Activated CD8-positive, alpha-beta memory T cell treated with anti-CD3 and anti-CD28 coated beads, Interleukin-2, amount 50 U/mL, for 1 hour (primary cell): ENCODE results near the gene CREB1.
A peak's percentile ranks its signal among the peaks of the same experiment; 100 is the strongest.
"Not testable (repeated sequence)": the region's sequence is repeated elsewhere in the genome, so short reads cannot be mapped to it uniquely, and the experiment has no call there.

Experiments used
- DNase-seq: peaks from one replicate; pipeline ENCODE4 v3.0.0-alpha.2; 2020; ENCODE audit errors: extremely low read depth

The CREB1 gene

DNA sequence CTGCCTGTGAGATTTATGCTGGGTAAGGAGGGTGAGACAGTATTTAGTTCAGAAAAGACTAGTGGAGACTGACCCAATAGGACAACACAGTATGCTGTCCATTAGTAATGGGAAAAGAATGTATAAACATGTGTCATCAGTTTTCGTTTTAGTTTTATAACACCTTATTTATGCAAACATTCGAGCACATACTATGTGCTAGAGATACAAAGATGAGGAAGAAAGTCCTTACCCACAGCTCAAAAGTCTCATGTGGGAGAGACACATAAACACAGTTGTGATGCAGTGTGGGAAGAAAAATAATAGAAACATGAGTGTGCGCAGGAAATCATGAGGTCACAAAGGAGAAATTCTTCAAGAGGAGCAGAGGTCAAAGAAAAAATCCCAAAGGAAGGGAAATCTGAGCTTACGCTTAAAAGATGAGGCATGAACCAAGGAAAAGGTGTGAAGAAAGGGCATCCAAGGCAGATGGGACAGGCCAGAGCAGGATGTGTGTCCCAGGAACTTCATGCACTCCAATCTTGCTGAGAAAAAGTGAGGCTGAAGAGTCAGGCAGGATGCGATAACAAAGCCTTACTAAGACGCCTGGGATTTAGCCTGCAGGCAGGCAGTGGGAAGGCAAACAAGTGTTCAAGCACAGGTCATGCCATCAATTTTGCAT is 87.4 kb downstream of the CREB1 start:
- DNase-seq, result no peak

DNA sequence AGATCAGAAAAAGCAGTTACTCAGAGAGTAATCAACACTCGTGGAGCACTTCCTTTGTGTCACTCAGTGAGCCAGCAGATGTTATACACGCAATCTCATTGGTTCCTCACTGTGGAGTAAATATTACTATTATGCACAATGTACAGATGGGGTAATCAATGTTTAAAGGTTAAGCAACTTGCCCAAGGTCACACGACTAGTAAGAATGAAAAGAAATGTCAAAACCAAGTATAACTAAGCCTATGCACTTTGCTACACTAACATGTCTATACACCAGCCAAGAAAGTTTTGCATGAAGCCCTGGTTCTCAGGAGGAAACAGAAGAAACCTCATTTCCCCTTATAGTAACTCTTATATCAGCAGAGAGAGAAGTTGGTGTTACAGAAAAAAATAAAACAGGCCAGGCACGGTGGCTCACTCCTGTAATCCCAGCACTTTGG is 90.0 kb downstream of the CREB1 start:
- no peak for DNase-seq

DNA sequence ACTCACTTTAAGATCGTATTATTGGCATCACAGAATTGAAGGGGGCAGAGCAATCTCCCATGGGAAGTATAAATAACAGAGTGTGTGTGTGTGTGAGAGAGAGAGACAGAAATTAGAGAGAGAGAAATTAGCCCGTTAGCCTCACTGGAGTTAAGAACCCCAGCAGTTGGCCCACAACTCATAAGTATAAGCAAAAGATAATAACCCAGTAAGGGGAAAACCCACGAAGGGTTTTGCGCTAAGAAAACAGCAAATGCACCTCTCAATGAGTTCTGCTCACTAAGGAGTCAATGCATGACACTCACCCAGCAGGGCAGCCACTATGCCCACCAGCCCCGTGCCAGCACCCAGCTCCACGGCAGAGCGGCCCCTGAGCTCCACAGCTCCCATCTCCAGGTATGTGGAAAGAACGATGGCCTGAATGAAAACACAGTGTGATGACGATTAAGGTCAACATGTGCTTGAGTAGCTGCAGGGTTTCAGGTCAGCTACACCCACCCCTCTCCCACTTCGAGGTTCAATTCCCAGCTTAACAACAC is 91.8 kb downstream of the CREB1 start:
- DNase-seq, result no peak

DNA sequence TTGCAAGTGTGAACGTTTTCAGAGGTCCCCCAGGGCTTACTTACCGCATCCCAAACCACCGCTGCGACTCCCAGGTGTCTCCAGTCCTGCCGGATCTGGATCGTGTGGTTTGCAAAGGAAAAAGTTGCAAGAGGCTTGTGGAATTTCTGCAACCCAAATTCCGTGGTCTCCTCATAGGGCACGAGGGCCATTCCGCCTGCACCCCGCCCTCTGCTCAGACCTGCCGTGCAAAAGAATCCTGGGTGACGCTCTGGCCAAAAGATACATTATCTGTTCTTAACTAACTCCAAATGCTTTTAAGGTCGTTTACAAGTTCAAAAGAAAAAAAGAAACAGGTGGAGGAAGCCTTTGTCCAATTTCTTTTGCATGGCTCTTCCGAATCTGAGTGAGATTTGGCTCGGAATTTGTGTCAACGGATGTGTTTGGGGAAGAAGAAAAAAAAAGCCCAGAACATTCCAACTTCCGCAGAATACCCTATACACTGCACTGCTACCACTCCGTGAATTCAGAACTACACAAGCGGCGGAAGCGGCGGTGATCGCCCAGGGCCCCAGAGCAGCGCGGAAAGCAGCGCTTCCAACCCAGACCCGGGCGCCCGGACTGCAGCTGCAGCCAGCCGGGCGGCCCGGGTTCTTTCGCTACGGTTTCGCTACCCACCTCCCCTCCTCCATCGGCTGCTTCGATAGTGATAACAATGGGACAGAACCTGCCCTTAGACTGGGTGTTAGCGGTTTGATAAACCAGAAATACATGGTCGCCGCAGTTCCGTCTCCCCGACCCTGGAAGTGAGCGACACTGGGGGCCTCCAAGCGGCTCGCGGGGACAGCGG is 94.6 kb downstream of the CREB1 start:
- no peak for DNase-seq

DNA sequence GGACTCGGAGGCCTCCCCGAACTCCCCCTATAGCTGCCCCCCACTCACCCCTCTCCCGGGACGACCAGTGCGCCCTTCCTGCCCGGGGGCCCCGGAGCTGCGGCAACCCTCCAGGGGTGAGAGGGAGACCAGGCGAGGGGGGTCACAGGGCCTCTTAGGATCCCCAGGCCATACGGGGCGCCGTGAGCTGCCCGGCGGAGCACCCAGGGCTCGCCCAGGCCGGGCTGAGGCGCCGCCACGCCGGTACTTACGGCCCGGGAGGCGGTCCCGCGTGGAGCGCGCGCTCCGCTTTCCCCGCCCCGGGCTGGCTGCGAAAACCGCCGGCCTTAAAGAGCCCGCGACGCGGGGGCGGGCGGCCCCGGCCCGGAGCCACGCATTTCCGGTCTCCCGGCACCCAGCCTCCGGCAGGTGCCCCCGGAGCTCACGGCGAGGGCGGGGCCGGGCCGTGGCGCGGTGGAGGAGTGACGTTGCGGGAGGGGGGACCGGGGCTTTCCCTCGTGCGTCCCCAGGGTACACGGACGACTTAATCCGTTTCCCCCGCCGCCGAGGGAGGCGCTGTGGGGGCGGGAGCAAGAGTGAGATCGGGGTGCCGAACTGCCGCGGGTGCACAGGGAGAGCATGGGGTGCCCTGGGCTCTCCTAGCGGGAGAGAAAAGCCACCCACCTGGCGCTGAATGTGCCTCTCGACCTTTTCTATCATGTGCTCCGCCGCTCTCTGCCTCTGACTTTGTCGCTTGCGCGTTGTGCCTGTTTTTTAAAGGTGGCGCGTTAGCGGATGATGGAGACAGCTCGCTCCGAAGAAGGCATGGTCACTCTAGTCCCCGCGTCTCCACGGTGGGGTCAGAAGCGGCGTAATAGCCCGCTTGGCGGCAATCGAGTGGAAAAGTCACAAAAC is 95.5 kb downstream of the CREB1 start, which contains the start of gene METTL21A:
TSS of gene METTL21A (minus strand) at position 381 of the 894 bp plus-strand sequence. CDS start 1,019 bp downstream, outside the sequence.
- DNase-seq, result peak; percentile 88

DNA sequence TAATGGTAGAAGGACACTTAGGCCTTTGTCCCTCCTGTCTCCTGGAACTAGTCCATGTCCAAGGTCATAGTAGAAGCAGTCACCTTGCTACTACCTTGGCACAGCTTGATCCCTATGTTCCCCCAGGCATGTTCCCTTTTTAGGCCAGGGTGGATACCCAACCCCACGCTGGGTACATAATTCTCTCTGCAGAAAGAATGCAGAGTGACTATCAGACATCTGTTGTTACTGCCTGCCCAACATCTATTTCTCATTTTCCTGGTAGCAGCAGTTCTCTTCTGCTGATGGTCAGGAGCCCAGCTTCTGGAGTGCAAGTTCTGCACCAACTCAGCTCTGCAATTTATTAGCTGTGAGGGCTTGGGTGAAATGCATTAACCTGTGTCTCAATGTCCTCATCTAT is 99.8 kb downstream of the CREB1 start:
- no peak for DNase-seq

DNA sequence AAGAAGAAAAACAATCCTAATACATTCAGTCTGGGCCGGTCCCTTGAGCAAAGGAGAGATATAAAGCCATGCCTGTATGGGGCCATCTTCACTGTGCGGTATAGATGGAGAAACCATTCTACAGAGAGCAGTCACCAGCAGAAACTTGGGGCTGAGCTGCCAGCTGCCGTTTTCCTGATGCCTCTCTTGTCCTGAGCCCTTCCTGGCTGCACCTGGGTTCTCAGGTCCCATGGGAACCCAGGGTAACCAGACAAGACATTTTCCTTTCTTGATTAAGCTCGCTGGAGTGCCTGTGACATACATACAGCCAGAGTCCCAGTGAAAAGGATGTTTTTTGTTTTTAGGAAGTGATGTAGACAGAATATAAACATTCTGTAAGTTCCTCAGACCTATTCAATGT is 100.7 kb downstream of the CREB1 start:
- DNase-seq, result no peak

DNA sequence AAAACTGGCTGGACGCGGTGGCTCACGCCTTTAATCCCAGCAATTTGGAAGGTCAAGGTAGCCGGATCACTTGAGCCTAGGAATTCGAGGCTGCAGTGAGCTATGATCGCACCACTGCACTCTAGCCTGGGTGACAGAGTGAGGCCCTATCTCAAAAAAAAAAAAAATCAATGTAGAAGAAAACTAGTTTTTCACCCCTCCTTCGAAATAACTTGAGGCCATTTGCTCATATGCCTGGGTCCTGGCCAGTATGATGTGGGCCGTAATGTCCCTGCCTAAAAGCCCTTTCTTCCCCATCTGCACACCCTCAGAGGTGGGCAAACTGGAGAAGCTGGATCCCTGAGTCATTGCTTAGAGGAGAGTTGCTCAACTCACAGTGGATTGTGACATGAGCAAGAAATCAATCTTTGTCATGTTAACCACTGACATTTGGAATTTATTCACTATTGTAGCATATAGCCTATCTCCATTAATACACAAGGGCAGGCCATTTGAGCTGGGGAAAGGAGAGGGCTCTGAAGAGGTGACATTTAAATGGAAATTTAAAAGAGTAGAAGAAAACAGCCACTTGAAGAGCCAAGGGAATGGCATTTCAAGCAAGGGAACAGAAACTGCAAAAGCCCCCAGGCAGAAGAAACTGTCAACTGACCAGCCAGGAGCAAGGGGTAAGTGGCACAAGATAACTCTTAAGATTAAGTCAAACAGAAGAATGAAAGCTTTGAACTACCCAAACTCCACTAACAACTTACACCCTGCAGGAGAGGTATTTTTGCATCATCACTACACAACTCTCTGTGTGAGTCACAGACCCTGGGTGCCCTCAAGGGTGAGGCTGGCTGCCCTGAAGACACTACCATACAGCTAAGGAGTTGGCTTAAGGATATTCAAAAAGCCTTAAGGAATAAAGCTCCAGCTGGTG is 103.1 kb downstream of the CREB1 start:
- no peak for DNase-seq

DNA sequence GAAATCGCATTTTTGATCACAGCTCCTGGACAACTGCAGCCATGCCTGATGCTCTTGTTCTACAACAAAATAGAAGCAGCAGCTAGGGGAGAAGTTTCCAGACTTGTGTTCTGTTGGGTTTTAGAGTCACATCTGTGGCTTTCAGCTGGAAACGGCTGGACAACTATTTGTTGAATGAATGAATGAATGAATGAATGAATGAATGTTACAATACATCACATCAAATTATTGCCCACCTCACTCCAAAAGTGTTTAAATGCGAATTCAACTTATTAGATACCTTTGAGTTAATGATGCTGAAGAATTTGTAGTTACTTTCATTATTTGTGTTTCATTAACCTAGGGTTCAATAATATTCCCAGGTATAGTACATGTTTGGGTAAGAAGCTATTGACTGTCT is 103.9 kb downstream of the CREB1 start:
- DNase-seq, result no peak

DNA sequence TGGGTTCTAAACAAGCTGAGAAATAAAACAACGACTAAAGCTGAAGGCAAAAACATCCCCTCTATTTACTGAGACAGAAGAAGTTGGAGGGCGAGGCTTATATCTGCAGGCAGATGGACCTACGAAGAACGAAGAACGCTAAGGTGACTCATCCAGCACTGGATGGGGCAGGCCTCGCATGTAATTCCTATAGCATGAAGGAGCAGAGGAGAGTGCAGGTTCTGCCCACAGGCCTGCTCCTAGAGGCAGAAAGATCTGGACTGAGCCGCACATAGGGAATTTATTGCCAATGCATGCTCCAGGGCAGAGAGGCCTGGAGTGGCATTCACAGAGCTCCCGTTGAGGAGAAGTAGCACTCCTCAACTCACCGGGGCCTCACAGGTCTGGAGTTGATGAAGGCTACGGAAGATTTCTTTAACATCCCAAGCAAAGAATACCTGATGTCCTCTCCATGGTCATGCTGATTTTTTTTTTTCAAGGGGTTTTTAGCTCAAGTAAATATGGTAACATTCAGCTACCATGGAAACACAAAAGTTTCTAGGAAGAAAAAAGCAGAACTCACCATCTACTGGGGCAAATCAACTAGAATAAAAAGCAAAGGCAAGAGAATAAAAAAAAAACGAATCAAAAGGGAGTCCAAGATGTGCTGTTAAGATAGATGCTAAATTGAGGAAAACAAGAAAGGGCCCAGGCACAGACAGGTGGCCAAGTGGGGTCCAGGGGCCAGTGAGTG is 105.9 kb downstream of the CREB1 start:
- no peak for DNase-seq

DNA sequence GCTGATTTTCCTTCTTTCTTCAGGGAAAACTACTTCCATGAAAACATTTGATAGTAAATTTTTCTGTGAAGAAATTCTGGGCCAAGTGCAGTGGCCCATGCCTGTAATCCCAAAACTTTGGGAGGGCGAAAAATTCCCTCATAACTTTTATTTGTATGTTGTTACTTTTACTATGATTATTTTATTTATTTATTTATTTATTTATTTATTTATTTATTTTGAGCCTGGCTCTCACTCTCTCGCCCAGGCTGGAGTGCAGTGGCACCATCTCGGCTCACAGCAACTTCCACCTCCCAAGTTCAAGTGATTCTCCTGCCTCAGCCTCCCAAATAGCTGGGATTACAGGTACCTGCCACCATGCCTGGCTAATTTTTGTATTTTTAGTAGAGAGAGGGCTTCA is 109.5 kb downstream of the CREB1 start:
- DNase-seq, result not testable (repeated sequence)

DNA sequence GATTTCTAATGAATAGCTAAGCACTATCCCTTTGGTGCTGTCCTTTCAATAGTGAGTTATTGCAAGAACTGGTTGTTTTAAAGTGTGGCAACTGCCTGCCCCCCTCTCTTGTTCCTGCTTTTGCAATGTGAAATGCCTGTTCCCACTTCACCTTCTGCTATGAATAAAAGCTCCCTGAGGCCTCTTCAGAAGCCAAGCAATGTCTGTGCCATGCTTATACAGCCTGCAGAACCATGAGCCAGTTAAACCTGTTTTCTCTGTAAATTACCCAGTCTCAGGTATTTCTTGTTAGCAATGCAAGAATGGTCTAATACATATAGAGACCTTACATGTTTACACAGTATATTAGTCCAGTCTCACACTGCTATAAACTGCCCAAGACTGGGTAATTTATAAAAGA is 110.4 kb downstream of the CREB1 start:
- no peak for DNase-seq

DNA sequence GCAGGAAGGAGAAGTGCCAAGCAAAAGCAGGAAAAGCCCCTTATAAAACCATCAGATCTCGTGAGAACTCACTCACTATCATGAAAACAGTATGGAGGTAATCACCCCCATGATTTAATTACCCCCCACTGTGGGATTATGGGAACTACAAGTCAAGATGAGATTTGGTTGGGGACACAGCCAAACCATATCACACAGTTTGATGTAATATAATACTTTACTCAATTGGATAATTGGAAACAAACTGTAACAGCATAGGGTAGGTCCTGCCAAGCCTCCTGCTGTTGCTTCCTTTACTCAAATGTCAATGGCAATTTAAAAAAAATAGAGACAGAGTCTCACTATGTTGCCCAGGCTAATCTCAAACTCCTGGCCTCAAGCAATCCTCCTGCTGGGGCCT is 110.9 kb downstream of the CREB1 start:
- DNase-seq, result no peak

DNA sequence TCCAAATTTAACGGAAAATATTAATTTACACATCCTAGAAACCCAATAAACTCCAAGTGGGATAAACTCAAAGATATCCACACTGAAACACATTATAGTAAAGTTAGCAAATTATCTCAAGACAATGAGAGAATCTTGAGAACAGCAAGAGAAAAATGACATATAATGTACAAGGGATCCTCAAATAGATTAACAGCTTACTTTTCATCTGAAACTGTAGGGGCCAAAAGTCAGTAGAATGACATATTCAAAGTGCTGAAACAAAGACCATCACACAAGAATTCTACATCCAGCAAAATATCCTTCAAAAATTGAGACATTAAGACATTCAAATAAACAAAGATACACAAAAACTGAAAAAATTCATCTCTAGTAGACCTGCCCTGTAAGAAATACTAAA is 114.1 kb downstream of the CREB1 start:
- no peak for DNase-seq

DNA sequence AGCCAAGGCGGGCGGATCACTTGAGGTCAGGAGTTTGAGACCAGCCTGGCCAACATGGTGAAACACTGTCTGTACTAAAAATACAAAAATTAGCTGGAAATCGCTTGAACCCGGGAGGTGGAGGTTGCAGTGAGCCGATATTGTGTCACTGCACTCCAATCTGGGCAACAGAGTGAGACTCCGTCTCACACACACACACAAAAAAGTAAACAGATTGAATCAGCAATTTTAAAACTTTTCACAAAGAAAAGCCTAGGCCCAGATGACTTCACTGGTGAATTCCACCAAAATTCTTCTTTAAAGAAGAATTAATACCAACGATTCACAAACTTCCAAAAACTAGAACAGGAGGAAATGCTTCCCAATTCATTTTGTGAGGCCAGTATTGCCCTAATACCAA is 116.8 kb downstream of the CREB1 start:
- not testable (repeated sequence) for DNase-seq
